ENCODE measurements around the gene P2RX4.

DNA sequence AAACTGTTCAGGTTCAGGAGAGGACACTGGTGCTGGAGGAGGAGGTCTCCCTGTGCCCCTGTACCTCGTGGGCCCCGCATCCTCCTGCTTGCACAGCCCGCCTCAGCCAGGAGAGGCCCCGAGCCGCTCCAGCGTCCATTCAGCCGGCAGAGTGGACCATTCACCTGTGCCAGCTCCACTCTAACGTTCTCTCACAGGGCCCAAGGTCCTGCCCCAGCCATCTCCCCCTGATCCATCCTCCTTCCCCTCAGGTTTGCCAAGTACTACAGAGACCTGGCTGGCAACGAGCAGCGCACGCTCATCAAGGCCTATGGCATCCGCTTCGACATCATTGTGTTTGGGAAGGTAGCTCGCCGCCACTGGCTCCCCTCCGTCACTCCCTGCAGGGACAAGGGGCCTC lies 22.2 kb downstream of the P2RX4 start:
- no peak for TF ChIP-seq POLR2A (IDR thresholded peaks at IDR 0.05)
- TF ChIP-seq, protein P1, sequence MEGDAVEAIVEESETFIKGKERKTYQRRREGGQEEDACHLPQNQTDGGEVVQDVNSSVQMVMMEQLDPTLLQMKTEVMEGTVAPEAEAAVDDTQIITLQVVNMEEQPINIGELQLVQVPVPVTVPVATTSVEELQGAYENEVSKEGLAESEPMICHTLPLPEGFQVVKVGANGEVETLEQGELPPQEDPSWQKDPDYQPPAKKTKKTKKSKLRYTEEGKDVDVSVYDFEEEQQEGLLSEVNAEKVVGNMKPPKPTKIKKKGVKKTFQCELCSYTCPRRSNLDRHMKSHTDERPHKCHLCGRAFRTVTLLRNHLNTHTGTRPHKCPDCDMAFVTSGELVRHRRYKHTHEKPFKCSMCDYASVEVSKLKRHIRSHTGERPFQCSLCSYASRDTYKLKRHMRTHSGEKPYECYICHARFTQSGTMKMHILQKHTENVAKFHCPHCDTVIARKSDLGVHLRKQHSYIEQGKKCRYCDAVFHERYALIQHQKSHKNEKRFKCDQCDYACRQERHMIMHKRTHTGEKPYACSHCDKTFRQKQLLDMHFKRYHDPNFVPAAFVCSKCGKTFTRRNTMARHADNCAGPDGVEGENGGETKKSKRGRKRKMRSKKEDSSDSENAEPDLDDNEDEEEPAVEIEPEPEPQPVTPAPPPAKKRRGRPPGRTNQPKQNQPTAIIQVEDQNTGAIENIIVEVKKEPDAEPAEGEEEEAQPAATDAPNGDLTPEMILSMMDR (IDR thresholded peaks at IDR 0.05) = no peak

Data from adrenal gland (tissue), 5 donors.